Esophagus muscularis mucosa (tissue), 4 donors: ENCODE data around the gene LGR4. TPM values are rescaled to one million over a fixed set of nuclear protein-coding genes. Genes with fewer than 3 reads are reported as not detected.

Experiments
- DNase-seq: peaks from one replicate; pipeline ENCODE4 v3.0.0-alpha.2; 2017; ENCODE audit errors: extremely low spot score
- H3K27ac ChIP-seq, 4 donors: fragments of 200-600 bp; sonication (generic); replicated peaks in 1 of 4; 1 replicate in 3 of 4; 2 replicates in 1 of 4; pipeline ENCODE4 v1.5.1; 2016 to 2019; ENCODE audit warnings: mild to moderate bottlenecking in 1 of 4
- H3K27me3 ChIP-seq, 4 donors: fragments of 200-600 bp; sonication (generic); one replicate each; pipeline versions ENCODE4 v1.5.1 to v1.6.0; 2016 to 2019
- H3K36me3 ChIP-seq, 4 donors: fragments of 200-600 bp; sonication (generic); one replicate each; pipeline ENCODE4 v1.5.1; 2016 to 2019
- H3K4me1 ChIP-seq, 4 donors: fragments of 200-600 bp; sonication (generic); one replicate each; pipeline ENCODE4 v1.5.1; 2016 to 2019
- H3K4me3 ChIP-seq, 4 donors: fragments of 200-600 bp; sonication (generic); 1 replicate in 2 of 4; 2 replicates in 2 of 4; pipeline ENCODE4 v1.5.1; 2016 to 2019; ENCODE audit warnings: mild to moderate bottlenecking in 4 of 4, moderate library complexity in 1 of 4
- H3K9me3 ChIP-seq, 4 donors: fragments of 200-600 bp; sonication (generic); 1 replicate in 3 of 4; 2 replicates in 1 of 4; pipeline ENCODE4 v1.5.1; 2016 to 2019
- EP300 ChIP-seq: sonication (generic); formaldehyde crosslinking; IDR thresholded peaks from one replicate; pipeline ENCODE4 v1.6.1; 2017; ENCODE audit warnings: antibody characterized with exemption
- POLR2A ChIP-seq: fragments of 450-650 bp; IDR thresholded peaks from one replicate; pipeline ENCODE4 v1.6.1; 2017; ENCODE audit warnings: antibody characterized with exemption, moderate library complexity, mild to moderate bottlenecking, low read depth
- POLR2AphosphoS5 ChIP-seq, 2 donors: sonication (generic); formaldehyde crosslinking; IDR thresholded peaks; one replicate each; pipeline ENCODE4 v1.6.1; 2017; ENCODE audit warnings: antibody characterized with exemption in 2 of 2
- WGBS: methylation state at CpG from one replicate; pipeline ENCODE4 v1.1.5; 2018; 5-methylcytosine and 5-hydroxymethylcytosine counted together
- intact Hi-C: fragments of 100-400 bp; cut with DNase I; formaldehyde crosslinking; loops from one replicate; pipeline ENCODE4 v1.15.1; 2023
- total RNA-seq, 4 donors: library from RNA; depleted of rRNA; stranded (reverse); fragments of >200 nt; gene quantifications; one replicate each; pipeline versions ENCODE4 v1.1.0 to v1.2.1, GENCODE V29; 2016
- TF ChIP-seq, protein P1 (sequence below), 3 experiments: fragments of 200-600 bp in 2 of 3; fragments of 450-650 bp in 1 of 3; sonication (generic) in 2 of 3; IDR thresholded peaks; one replicate each; pipeline ENCODE4 v1.5.1; 2017 to 2019; ENCODE audit warnings: antibody characterized with exemption in 3 of 3, mild to moderate bottlenecking in 2 of 3, moderate library complexity in 1 of 3

LGR4 gene
- total RNA-seq, 4 donors from 2014 or later: 24.9 to 37.6 (median 27.6) TPM

GRCh38 chr11:27514076-27514475 is 41.5 kb upstream of the LGR4 start:
- TF ChIP-seq EP300 (no peak), POLR2AphosphoS5 (IDR thresholded peaks at IDR 0.05) (no peak), POLR2A (no peak)
- TF ChIP-seq, protein P1, sequence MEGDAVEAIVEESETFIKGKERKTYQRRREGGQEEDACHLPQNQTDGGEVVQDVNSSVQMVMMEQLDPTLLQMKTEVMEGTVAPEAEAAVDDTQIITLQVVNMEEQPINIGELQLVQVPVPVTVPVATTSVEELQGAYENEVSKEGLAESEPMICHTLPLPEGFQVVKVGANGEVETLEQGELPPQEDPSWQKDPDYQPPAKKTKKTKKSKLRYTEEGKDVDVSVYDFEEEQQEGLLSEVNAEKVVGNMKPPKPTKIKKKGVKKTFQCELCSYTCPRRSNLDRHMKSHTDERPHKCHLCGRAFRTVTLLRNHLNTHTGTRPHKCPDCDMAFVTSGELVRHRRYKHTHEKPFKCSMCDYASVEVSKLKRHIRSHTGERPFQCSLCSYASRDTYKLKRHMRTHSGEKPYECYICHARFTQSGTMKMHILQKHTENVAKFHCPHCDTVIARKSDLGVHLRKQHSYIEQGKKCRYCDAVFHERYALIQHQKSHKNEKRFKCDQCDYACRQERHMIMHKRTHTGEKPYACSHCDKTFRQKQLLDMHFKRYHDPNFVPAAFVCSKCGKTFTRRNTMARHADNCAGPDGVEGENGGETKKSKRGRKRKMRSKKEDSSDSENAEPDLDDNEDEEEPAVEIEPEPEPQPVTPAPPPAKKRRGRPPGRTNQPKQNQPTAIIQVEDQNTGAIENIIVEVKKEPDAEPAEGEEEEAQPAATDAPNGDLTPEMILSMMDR (IDR thresholded peaks at IDR 0.05): no peak
- intact Hi-C loops: no loop called here
- no peak overlapping the region for H3K4me3 ChIP-seq
- H3K9me3 ChIP-seq: peaks cover 0 to 4% (median 0%) of the 10 kb centered on the region in 4 donors
- no peaks in the 10 kb centered on the region for H3K27me3 ChIP-seq
- no peak for DNase-seq
- H3K36me3 ChIP-seq: no peaks in the 10 kb centered on the region
- 87% methylated on average over 4 of the region's 4 CpGs for WGBS
- no peak overlapping the region for H3K27ac ChIP-seq
- H3K4me1 ChIP-seq: peaks cover 0 to 10% (median 0%) of the 10 kb centered on the region in 4 donors

- intact Hi-C loops: no loop called here
- TF ChIP-seq, protein P1 (IDR thresholded peaks at IDR 0.05): no peak
- TF ChIP-seq POLR2A (no peak), POLR2AphosphoS5 (IDR thresholded peaks at IDR 0.05) (no peak), EP300 (no peak)
- Histone ChIP-seq H3K4me3 (no peak overlapping the region), H3K36me3 (no peaks in the 10 kb centered on the region), H3K4me1 (peaks cover 0 to 10% (median 0%) of the 10 kb centered on the region in 4 donors), H3K27ac (no peak overlapping the region), H3K9me3 (peaks cover 0 to 4% (median 0%) of the 10 kb centered on the region in 4 donors), H3K27me3 (no peaks in the 10 kb centered on the region)
- DNase-seq: no peak
- 64% methylated on average over 2 of the region's 2 CpGs for WGBS
Measured at GRCh38 chr11:27513389-27513788, 40.8 kb upstream of the LGR4 start.

- DNase-seq: no peak
- WGBS: 94% methylated on average over 3 of the region's 3 CpGs
- Histone ChIP-seq H3K36me3 (no peaks in the 10 kb centered on the region), H3K4me1 (peaks cover 7 to 19% (median 8%) of the 10 kb centered on the region in 4 donors), H3K4me3 (no peak overlapping the region), H3K9me3 (peaks cover 0 to 4% (median 0%) of the 10 kb centered on the region in 4 donors), H3K27me3 (no peaks in the 10 kb centered on the region), H3K27ac (no peak overlapping the region)
- TF ChIP-seq POLR2AphosphoS5 (IDR thresholded peaks at IDR 0.05): no peak
- intact Hi-C loops: no loop called here
Measured at GRCh38 chr11:27512238-27512637, 39.6 kb upstream of the LGR4 start.

GRCh38 chr11:27509908-27510307 is 37.3 kb upstream of the LGR4 start:
- H3K27ac ChIP-seq: no peak overlapping the region
- WGBS: 97% methylated on average over 4 of the region's 4 CpGs
- peaks cover 0 to 2% (median 0%) of the 10 kb centered on the region in 4 donors for H3K9me3 ChIP-seq
- no peaks in the 10 kb centered on the region for H3K27me3 ChIP-seq
- no peak overlapping the region for H3K4me3 ChIP-seq
- peaks cover 19 to 31% (median 21%) of the 10 kb centered on the region in 4 donors for H3K4me1 ChIP-seq
- TF ChIP-seq POLR2AphosphoS5 (IDR thresholded peaks at IDR 0.05): no peak
- TF ChIP-seq, protein P1 (IDR thresholded peaks at IDR 0.05): no peak
- TF ChIP-seq POLR2A: no peak
- TF ChIP-seq EP300: no peak
- H3K36me3 ChIP-seq: no peaks in the 10 kb centered on the region
- no peak for DNase-seq
- intact Hi-C loops: loop anchor here (5.0 kb wide), 1 partner anchor 597 kb away; the partner anchor contains the start of genes KIF18A and METTL15

DNA sequence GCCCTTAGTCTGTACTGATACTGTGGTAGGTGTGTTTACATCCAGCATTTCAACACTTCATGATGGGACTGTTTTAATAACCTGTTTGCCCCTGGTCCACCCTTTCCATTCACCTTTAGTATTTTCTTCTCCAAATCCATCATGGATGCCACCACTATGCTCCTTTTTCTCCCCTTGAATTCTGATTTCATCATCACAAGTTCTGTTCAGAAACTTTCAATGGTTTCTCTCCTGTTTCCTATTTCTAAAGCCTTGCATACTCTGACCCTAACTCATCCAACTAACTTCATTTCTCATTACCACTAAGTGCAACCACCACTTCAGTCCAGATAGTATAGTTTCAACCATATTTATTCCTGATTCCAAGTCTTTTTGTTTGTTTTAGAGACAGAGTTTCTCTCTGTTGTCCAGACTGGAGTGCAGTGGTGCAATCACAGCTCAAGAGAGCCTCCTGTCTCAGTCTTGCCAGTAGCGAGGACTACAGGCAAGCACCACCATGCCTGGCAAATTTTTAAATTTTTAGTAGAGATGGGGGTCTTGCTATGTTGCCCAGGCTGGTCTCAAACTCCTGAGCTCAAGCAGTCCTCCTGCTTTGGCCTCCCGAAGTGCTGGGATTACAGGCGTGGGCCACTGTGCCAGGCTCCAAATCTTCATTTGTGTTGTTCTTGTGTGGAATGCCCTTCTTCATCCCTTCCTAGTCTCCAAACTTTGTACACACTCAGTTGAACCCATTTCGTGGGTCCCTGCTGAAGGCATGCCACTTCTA is 35.1 kb upstream of the LGR4 start:
- TF ChIP-seq POLR2AphosphoS5 (IDR thresholded peaks at IDR 0.05): no peak
- no peak for TF ChIP-seq POLR2A
- no peak for TF ChIP-seq EP300
- TF ChIP-seq, protein P1 (IDR thresholded peaks at IDR 0.05): no peak
- intact Hi-C loops: loop anchor here (5.0 kb wide), 1 partner anchor 600 kb away; the partner anchor contains the start of genes KIF18A and METTL15
- Histone ChIP-seq H3K36me3 (peaks cover 0 to 4% (median 0%) of the 10 kb centered on the region in 4 donors), H3K9me3 (no peaks in the 10 kb centered on the region), H3K27ac (no peak overlapping the region), H3K27me3 (no peaks in the 10 kb centered on the region), H3K4me3 (peak overlapping the region; percentile 82 to 96 (median 93)), H3K4me1 (peaks cover 41 to 45% (median 42%) of the 10 kb centered on the region in 4 donors)
- DNase-seq: no peak
- 98% methylated on average over 4 of the region's 4 CpGs for WGBS
